ENCODE results near the gene DHRS3. TPM values are rescaled to one million over a fixed set of nuclear protein-coding genes. Genes with fewer than 3 reads are reported as not detected.
"Not testable (repeated sequence)": the region's sequence is repeated elsewhere in the genome, so short reads cannot be mapped to it uniquely, and the experiment has no call there.

Gene DHRS3
- total RNA-seq, 4 donors from 2014 or later, result 175 to 342 (median 227) TPM

- DNase-seq (ENCODE audit: low spot score) (no peak), ATAC-seq (ENCODE audit: low FRiP score) (peak; percentile 17)
- TF ChIP-seq CTCF (IDR thresholded peaks at IDR 0.05), result no peak
These were observed 89.8 kb downstream of the DHRS3 start for GRCh38 chr1:12528021-12528852.

- DNase-seq (ENCODE audit: low spot score) (no peak), ATAC-seq (ENCODE audit: low FRiP score) (no peak)
- TF ChIP-seq CTCF (IDR thresholded peaks at IDR 0.05), result no peak
These were observed 90.4 kb downstream of the DHRS3 start for GRCh38 chr1:12527564-12527963.

GRCh38 chr1:12525311-12526181, 92.5 kb downstream of the DHRS3 start:
- TF ChIP-seq CTCF (IDR thresholded peaks at IDR 0.05), result no peak
- ATAC-seq (ENCODE audit: low FRiP score) (peak; percentile 62), DNase-seq (ENCODE audit: low spot score) (no peak)

- ATAC-seq (ENCODE audit: low FRiP score), result no peak
These were observed 93.7 kb downstream of the DHRS3 start for GRCh38 chr1:12524266-12524665.

GRCh38 chr1:12522780-12523179, 95.2 kb downstream of the DHRS3 start:
- DNase-seq (ENCODE audit: low spot score); ATAC-seq (ENCODE audit: low FRiP score): not testable (repeated sequence)

More at GRCh38 chr1:12524266-12524665, 93.7 kb downstream of the DHRS3 start:
- no peak for DNase-seq (ENCODE audit: low spot score)
- TF ChIP-seq CTCF (IDR thresholded peaks at IDR 0.05), result no peak

GRCh38 chr1:12521096-12521495, 96.9 kb downstream of the DHRS3 start:
- no peak for ATAC-seq (ENCODE audit: low FRiP score)
- no peak for DNase-seq (ENCODE audit: low spot score)
- TF ChIP-seq CTCF (IDR thresholded peaks at IDR 0.05), result no peak

- no peak for TF ChIP-seq CTCF (IDR thresholded peaks at IDR 0.05)
- no peak for ATAC-seq (ENCODE audit: low FRiP score)
- DNase-seq (ENCODE audit: low spot score), result no peak
These were observed 98.2 kb downstream of the DHRS3 start for GRCh38 chr1:12519693-12520364.
